NCI-H69 (cell line): ENCODE measurements around the gene RNF220.
"Not testable (repeated sequence)": the region's sequence is repeated elsewhere in the genome, so short reads cannot be mapped to it uniquely, and the experiment has no call there.

ENCODE experiments used
- DNase-seq: peaks from one replicate; lab custom pipeline; 2025; lab: John Stamatoyannopoulos, UW

The RNF220 gene

DNA sequence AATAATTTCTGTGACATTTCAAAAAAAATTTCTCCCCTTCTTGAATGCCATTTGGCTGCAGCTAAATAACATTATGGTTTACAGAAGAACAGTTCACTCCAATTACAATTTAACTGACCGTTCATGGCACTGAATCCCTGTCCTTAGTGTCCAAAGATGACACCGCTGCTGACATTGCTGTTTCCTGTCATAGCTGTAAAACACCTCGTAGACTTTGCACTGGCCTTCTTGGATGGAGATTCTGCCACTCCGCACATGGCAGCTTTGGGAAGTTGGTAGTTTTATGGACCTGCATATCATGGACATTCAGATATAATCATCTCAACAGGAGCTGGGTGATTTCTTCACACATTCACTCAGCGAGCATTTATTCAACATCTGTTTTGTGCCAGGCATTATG, 274.4 kb downstream of the RNF220 start:
- DNase-seq = no peak

DNA sequence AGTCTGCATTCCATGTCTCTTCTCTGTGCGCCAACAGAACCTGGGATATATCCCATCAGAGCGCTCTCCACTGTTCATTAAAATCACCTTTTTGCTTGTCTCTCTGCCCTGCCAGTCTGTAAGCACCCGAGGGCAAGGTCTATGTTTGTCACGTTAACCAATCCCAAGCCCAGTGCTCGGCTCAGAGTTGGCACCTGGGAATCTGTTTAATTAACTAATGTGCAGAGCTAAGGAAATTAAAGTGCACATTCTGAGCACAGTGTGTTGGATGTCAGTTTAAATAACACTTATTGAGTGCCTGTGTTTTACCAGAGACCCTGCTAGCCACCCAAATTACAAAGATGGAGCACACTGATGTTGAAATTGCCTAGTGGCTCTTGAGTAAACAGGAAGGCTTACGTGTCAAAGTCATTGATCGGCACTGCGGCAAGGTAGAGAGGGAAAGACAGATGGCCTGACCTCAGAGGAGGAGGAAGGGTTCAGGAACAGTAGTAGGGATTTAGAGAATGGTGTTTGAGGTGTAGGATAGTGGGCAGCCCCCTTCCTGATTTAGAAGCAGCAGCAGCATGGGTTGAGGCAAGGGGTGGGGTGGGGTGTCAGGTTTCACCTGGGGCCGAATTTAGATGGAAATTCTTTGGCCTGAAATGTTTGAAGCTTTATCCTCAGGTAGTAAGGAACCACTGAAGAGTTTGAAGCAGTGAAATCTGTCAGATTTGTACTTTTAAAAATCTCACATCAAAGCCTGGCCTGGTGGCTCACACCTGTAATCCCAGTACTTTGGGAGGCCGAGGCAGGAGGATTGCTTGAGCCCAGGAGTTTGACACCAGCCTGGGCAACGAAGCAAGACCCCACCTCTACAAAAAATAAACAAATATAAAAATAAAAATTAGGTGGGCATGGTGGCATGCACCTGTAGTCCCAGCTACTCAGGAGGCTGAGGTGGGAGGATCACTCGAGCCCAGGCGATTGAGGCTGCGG, 277.1 kb downstream of the RNF220 start:
- peak; percentile 54 for DNase-seq

- DNase-seq = no peak
Measured at GRCh38 chr1:44682883-44683265, 277.8 kb downstream of the RNF220 start.

GRCh38 chr1:44684525-44684924, 279.5 kb downstream of the RNF220 start:
- DNase-seq = no peak

DNA sequence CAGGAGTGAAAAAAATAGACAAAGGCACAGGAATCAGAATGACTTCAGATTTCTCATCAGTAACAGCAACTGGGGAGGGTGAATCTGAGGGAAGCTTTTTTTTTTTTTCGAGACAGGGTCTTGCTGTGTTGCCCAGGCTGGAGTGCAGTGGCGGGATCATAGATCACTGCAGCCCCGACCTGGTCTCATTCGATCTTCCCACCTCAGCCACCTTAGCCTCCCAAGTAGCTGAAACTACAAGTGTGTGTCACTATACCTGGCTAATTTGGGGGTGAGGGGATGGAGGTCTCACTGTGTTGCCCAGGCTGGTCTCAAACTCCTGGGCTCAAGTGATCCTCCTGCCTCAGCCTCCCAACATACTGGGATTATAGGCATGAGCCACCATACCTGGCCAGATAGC, 280.2 kb downstream of the RNF220 start:
- no peak for DNase-seq

- no peak for DNase-seq
Measured at GRCh38 chr1:44685881-44686280, 280.8 kb downstream of the RNF220 start.

GRCh38 chr1:44688760-44689446, 283.8 kb downstream of the RNF220 start:
- peak; percentile 47 for DNase-seq

DNA sequence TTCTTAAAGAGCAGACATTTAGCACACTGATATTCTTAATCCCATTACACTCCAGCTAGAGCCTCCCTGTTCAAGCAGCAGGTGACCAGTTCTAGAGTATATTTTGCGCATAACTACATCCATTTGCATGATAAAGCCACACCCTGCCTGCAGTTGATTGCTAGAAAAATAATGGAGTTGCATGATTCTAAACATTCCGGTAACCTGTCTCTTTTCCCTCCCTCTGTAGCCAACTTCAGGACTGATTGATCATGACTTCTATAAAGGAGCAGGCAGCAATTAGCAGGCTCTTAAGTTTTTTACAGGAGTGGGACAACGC, 284.4 kb downstream of the RNF220 start:
- no peak for DNase-seq

- DNase-seq = no peak
Measured at GRCh38 chr1:44693159-44693558, 288.1 kb downstream of the RNF220 start.

DNA sequence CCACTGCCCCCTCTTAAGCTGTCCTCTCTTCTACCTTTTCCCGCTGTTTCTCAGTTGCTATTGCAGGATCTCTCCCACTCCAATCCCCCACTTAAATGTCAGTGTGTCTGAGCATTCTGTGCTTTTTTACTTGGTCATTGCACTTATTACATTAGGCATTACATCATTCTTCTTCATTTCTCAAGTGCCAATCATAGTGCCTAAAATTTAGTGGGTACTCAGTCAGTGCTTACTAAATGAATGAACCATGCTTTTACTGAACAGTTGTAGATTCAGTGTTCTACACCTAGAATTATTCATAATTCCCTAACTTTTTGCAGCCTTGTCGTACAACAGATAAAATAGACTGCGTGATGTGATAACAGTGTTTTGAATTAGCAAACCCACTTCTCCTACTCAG, 288.8 kb downstream of the RNF220 start:
- no peak for DNase-seq

DNA sequence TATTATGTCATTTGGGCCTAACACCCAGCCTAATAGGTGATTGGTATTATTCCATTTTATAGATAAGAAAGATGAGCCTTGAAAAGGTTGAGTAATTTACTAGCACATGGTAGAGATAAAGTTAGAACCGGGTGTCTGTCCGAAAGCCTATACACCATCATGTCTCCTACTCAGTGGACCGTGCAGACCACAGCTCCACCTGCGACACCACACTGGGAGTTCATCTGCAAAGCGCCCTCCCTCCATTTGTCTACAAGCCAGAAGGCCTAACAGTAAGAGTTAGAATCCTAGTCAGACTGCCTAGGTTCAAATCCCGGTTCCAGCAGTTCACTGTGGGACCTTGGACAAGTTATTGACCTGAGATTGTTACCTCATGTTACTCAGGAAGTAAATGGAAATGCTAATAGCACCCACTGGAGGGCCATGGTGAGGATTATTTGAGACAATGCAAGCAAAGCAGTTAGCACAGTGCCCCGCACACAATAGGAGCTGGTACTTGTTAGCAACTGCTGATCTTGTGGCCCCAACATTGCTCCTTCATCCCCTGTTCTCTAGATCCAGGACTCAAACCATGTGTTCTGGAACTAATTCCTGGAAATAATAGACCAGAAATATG, 289.9 kb downstream of the RNF220 start:
- DNase-seq = no peak

DNA sequence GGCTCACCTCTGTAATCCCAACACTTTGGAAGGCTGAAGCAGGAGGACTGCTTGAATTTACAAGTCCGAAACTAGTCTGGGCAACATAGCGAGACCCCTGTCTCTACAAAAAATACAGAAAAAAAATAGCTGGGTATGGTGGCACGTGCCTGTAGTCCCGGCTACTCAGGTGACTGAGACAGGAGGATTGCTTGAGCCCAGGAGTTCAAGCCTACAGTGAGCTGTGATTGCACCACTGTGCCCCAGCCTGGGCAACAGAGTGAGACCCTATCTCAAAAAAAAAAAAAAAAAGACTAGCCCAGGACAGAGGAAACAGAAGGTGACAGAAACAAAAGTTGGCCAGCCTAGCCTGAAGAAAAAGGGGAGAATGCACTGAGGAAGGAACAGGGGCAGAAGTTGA, 290.6 kb downstream of the RNF220 start:
- DNase-seq = no peak

DNA sequence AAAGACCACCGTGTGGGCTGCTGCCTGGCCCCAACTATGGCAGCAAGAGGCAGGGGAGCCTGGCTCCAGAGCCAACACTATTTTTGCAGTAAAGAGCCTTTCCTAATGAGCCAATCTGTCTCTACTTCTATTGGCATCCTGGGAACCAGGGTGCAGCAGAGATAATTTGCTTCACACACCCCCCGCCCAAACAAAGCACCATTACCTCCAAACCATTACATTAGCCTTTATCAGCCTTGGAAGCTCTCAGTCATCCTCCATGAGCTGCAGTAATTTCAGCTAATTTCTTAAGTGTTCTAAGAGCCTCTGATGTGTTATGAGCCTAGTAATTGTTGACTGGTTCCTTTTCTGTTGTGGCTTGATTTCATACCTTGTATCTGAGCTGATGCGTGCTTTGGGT, 291.0 kb downstream of the RNF220 start:
- peak; percentile 9 for DNase-seq

- DNase-seq = no peak
Measured at GRCh38 chr1:44696789-44697345, 291.8 kb downstream of the RNF220 start.

DNA sequence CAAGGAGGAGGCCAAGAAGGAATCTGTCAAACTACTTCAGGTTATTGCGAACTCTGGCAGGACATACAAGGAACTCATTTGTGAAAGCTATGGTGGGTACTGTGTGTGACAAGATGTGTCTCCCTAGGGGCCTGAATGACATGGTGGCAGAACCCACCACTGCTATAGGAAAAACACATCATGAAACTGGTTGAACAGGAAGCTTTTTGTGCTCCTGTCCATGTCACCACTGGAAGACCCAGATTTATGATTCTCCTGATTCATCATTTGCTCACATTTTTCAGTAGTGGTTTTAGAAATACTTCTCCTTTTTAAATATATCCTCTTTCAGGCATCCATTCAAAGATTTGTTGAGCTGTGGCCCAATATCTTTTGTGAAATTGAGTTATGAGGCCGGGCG, 293.1 kb downstream of the RNF220 start:
- DNase-seq = no peak

DNA sequence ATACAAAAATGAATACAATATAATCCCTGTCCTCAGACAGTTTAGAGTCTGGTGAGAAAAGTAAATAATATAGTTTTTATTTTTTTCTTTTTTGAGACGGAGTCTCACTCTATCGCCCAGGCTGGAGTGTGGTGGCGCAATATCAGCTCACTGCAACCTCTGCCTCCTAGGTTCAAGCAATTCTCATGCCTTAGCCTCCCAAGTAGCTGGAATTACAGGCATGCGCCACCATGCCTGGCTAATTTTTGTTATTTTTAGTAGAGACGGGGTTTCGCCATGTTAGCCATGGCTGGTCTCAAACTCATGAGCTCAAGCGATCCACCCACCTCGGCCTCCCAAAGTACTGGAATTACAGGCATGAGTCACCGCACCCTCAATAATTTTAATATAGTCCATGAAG, 294.3 kb downstream of the RNF220 start:
- DNase-seq = not testable (repeated sequence)

DNA sequence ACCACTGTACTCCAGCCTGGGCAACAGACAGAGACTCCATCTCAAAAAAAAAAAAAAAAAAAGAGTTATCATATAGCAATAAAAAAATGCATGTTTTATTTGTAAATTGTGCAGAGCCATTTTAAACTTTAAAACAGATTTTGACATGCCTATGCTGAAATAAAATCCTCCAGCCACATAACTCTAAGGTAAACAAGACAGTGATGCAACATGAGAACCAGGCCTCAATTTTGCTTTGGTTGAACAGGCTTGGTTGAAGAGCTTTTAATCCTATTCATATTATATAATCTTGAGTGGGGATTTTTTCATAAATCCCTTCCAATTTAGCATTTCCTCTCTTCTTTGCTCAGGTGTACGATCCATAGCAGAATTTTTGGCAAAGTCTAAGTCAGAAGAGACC, 295.5 kb downstream of the RNF220 start:
- DNase-seq = no peak

DNA sequence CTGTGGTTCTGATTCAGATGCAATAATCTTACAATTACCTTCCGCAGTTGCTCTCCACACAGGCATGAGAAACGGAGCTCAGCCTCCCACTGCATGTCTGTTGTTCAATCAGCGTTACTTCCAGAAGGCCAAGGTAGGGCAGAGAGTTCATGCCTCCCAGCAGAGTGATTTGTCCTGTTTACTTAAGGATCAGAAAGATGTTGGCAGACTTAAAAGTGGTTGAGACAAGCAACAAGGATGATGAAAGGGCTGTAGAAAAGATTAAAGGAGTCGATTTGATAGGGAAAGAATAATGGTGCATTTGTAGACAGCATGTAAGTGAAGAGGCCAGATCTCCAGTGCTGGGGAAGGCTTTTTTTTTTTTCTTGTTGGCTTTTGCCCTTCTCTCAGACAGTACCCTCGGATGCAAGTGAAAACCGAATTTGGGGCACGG, 296.1 kb downstream of the RNF220 start:
- DNase-seq = no peak
